GM21526 (cell line): ENCODE measurements around the gene ATAD3B.

Experiments used
- ATAC-seq: cut with Tn5 transposase; IDR thresholded peaks from one replicate; pipeline ENCODE4 v1.9.1; 2021; ENCODE audit warnings: moderate library complexity; ENCODE audit not compliant: unreplicated experiment, low FRiP score

Gene ATAD3B

DNA sequence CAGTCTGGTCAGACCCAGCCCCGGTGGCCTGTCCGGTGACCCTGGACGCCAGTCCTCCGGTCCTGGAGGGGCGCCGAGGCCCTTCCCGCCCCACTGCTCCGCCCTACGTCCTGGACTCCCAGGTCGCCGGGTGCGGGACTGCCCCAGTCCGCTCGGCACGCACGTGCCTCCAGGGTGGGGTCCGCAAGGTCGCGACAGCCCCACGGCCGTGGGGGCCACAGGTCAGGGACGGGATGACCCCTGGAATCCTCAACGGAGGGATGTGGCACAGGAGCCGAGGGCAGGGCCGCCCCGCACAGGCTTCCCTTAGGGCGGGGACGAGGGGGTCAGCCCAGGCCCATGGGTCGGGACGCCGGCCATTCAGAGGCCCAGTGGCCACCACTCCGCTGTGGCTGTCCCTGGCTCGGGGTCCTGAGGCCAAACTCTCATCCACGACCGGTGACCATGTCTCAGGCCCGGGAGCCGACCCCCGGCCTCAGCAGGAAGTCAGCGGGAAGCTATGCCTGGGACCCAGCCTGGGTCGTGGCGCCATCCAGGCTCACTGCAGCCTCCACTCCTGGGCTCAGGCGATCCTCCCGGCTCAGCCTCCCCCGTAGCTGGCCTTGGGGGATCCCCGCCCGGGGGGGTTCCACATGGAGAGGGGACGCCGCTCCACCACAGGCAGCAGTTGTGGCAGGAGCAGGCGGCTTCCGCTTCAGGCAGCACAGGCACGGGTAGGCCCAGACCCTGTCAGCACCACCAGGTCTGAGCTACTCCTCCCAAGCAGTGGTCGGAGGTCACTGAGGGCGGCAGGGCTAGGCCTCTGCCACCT is 69.5 kb downstream of the ATAD3B start:
- ATAC-seq: no peak

DNA sequence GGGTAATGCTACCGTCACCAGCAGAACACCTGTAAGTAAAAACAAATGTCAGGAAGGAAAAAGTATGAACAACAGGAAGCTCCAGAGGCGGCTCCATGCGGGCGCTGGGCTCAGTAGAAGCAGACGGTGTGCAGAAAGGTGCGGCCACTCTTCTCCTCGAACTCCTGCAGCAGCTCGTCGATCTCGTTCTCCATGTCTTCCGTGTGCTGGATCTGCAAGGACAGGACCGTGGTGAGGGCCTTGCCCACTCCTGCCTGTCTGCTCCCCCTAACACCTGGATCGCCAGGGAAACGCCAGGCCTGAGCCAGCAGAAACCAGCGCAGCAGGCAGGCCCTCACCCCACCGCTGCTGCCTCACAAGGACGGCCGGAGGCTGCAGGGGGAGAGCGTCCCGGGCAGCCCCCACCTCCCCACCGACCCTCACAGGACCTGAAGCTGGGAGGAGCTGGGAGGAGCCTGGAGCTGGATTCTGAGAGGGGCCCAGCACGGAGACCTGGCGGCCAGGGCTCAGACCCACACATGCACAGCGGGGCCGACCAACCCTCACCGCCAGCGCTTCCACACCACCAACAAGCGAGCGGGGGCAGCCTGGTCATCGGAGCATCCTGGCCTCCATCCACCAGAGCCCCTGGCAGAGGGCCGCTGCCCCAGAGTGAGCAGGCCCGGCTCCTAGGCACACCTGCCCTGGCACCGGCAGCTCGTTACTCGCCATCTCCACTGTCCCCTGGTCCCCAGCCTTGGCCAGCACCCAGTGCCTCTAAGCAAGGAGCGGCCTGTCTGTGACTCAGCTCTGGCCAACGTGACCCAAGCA is 70.6 kb downstream of the ATAD3B start:
- ATAC-seq: no peak

DNA sequence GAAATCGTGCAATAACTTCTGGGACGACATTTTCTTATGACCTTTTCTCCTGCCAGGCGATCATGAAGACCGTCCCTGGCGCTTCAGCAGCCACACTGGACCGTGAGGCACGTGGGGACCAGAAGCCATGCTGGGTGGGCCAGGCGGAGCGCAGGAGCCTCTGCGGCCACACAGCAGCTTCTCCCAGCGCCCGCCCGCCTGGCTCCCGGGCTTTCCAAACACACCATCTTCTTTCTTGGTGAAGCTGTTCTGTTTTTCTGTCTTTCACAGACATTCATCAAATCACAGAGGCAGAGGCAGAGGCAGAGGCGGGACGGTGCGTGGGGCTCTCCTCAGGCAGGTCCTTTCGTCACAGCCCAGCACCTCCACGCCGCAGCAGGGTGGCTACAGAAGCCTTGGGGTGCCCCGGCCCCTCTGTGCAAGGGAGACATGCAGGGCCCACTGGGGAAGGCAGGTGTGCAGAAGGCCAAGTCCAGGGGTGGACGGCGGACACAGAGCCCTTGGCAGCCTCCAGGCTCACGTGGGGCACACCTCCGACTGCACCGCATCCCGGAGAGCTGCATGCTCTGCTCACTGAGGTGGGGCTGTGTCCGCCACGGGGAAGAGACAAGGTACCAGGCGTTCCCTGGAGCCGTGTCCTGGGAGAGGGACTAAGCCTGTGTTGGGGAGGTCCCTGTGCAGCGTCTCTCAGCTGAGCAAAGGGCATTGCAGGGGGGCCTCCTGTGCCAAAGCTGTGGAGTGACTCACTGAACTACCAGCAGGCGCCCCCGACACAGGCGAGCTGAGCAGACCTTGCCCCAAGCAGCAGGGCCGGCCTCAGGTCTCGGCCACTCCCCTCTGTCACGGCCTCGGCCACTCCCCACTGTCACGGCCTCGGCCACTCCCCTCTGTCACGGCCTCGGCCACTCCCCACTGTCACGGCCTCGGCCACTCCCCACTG is 71.5 kb downstream of the ATAD3B start:
- ATAC-seq: no peak

DNA sequence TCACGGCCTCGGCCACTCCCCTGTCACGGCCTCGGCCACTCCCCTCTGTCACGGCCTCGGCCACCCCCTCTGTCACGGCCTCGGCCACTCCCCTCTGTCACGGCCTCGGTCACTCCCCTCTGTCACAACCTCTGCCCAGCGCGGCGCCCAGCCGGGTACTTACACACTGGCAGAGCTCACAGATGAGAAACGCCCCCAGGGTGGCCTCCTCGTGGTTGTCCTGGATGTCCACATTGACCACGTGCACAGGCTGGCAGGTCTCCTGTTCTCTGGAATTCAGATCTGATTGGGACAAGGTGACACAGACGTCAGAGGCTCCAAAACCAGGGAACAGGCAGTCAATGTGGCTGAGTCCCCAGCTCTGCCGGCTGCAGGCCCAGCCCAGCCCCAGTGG is 72.1 kb downstream of the ATAD3B start:
- ATAC-seq: no peak

DNA sequence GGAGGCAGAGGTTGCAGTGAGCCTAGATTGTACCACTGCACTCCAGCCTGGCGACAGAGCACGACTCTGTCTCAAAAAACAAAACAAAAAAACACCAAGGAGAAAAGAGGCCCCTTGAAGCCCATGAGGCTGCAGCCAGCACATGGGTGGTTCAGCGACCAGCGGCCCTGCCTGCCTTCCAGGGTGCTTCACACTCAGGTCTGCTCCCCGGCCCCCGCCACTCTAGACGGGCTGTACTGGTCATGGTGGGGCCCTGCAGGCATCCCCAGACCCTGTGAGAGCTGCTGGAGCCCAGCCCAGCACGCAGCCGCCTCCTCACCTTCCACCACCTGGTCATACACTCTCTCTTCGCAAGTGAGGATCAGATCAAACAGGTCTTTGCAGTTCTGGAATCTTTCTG is 73.0 kb downstream of the ATAD3B start:
- no peak for ATAC-seq
